Bronchial epithelial cell (primary cell): ENCODE data around the gene CEP20. TPM values are rescaled to one million over a fixed set of nuclear protein-coding genes. Genes with fewer than 3 reads are reported as not detected.

Experiments
- DNase-seq: peaks from one replicate; pipeline ENCODE4 v3.0.0-alpha.2; 2010; ENCODE audit warnings: low read depth
- FAIRE-seq: peaks from 2 replicates; lab custom pipeline; 2011; peaks lifted over from hg19 to GRCh38; lab: Jason Lieb, UNC
- H3K27me3 ChIP-seq: 2 replicates; pipeline ENCODE4 v1.5.1; 2011; ENCODE audit warnings: low read length; ENCODE audit not compliant: control insufficient read depth, insufficient read depth
- H3K36me3 ChIP-seq: 2 replicates; pipeline ENCODE4 v1.5.1; 2011; ENCODE audit warnings: low read length; ENCODE audit not compliant: control insufficient read depth, insufficient read depth
- H3K4me3 ChIP-seq: 2 replicates; pipeline ENCODE4 v1.5.1; 2011; ENCODE audit warnings: mild to moderate bottlenecking, low read depth, low read length, control low read depth
- CTCF ChIP-seq: IDR thresholded peaks from 2 replicates; pipeline ENCODE4 v1.5.1; 2011; ENCODE audit warnings: mild to moderate bottlenecking, moderate library complexity, low read length, control low read depth, inconsistent platforms; ENCODE audit not compliant: insufficient read depth, severe bottlenecking
- total RNA-seq: library from RNA; depleted of rRNA; stranded (reverse); fragments of >200 nt; gene quantifications from 2 replicates; pipeline ENCODE4 v1.2.1, GENCODE V29; 2014

Gene CEP20
- total RNA-seq, 1 donor from 2014 or later: 46.6 TPM

- no peaks in the 10 kb centered on the region for H3K27me3 ChIP-seq
- no peak for FAIRE-seq
- H3K4me3 ChIP-seq: no peak overlapping the region
- TF ChIP-seq CTCF: no peak
- no peaks in the 10 kb centered on the region for H3K36me3 ChIP-seq
- DNase-seq: no peak
Observed at GRCh38 chr16:15827299-15827698, 61.1 kb downstream of the CEP20 start.

- TF ChIP-seq CTCF: no peak
- FAIRE-seq (no peak), DNase-seq (peak; percentile 14)
- H3K36me3 ChIP-seq: no peaks in the 10 kb centered on the region
- H3K4me3 ChIP-seq: no peak overlapping the region
- H3K27me3 ChIP-seq: no peaks in the 10 kb centered on the region
Observed at GRCh38 chr16:15825750-15826305, 62.6 kb downstream of the CEP20 start.

DNA sequence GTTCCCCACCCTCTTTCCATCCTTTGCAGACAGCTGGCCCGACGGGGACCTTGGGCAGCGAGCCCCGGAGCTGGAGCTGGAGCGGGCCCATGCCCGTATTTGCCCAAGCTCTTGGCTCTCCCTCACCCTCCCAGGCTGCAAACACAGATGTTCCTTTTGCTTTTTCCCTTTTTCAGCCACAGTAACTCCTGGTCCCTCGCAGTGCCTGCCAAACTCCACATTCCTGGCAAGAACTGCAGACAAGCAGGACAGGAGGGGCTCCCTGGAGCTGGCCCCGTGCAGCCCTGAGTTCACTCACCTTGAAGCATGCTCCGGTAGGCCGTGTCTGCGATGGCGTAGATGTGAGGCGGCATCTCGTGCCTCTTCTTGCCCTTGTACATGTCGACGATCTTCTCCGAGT lies 65.4 kb downstream of the CEP20 start:
- H3K27me3 ChIP-seq: no peaks in the 10 kb centered on the region
- no peak for DNase-seq
- no peak for FAIRE-seq

DNA sequence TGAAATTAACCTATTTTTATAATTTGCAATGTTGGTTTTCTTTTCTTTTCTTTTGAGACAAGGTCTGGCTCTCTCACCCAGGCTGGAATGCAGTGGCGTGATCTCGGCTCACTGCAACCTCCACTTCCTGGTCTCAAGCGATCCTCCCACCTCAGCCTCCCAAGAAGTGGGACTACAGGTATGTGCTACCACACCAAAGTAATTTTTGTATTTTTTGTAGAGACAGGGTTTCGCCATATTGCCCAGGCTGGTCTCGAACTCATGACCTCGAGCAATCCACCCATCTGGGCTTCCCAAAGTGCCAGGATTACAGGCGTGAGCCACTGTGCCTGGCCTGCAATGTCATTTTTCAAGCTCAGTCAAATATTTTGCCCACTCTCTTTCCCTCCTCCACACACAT lies 67.6 kb downstream of the CEP20 start:
- no peak for DNase-seq
- TF ChIP-seq CTCF: no peak
- H3K4me3 ChIP-seq: no peak overlapping the region
- no peaks in the 10 kb centered on the region for H3K27me3 ChIP-seq
- H3K36me3 ChIP-seq: no peaks in the 10 kb centered on the region
- no peak for FAIRE-seq

More for the DNA sequence above, 65.4 kb downstream of the CEP20 start:
- no peaks in the 10 kb centered on the region for H3K36me3 ChIP-seq
- no peak for TF ChIP-seq CTCF
- no peak overlapping the region for H3K4me3 ChIP-seq

GRCh38 chr16:15819046-15819445 lies 69.4 kb downstream of the CEP20 start:
- no peak for FAIRE-seq
- no peak for DNase-seq
- TF ChIP-seq CTCF: no peak
- H3K36me3 ChIP-seq: no peaks in the 10 kb centered on the region
- H3K27me3 ChIP-seq: no peaks in the 10 kb centered on the region
- no peak overlapping the region for H3K4me3 ChIP-seq

DNA sequence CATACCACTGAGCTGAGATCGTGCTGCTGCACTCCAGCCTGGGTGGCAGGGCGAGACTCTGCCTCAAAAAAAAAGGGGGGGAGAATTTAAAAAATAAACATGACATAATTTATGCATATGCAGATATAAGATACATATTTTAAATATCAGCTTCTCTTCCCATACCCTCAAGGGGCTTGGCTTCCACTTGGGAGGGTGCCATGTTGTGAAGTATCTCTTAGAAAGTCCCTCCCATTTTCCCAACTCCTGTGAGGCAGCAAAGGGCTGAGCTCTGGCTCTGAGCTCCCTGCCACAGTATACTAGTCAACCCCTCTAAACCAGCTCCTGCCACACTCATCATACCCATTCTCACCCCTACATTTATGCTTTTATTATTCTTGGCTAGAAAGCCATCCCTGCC lies 71.0 kb downstream of the CEP20 start:
- no peaks in the 10 kb centered on the region for H3K27me3 ChIP-seq
- TF ChIP-seq CTCF: no peak
- no peak for DNase-seq

More for the DNA sequence above, 71.0 kb downstream of the CEP20 start:
- Histone ChIP-seq H3K36me3 (no peaks in the 10 kb centered on the region), H3K4me3 (no peak overlapping the region)
- no peak for FAIRE-seq
